ENCODE measurements around the gene ANGPTL7.
"Not testable (repeated sequence)": the region's sequence is repeated elsewhere in the genome, so short reads cannot be mapped to it uniquely, and the experiment has no call there.

DNA sequence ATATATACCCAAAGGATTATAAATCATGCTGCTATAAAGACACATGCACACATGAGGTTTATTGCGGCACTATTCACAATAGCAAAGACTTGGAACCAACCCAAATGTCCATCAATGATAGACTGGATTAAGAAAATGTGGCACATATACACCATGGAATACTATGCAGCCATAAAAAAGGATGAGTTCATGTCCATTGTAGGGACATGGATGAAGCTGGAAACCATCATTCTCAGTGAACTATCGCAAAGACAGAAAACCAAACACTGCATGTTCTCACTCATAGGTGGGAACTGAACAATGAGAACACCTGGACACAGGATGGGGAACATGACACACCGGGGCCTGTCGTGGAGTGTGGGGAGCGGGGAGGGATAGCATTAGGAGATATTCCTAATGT lies 22.4 kb upstream of the ANGPTL7 start:
- TF ChIP-seq, protein P1, sequence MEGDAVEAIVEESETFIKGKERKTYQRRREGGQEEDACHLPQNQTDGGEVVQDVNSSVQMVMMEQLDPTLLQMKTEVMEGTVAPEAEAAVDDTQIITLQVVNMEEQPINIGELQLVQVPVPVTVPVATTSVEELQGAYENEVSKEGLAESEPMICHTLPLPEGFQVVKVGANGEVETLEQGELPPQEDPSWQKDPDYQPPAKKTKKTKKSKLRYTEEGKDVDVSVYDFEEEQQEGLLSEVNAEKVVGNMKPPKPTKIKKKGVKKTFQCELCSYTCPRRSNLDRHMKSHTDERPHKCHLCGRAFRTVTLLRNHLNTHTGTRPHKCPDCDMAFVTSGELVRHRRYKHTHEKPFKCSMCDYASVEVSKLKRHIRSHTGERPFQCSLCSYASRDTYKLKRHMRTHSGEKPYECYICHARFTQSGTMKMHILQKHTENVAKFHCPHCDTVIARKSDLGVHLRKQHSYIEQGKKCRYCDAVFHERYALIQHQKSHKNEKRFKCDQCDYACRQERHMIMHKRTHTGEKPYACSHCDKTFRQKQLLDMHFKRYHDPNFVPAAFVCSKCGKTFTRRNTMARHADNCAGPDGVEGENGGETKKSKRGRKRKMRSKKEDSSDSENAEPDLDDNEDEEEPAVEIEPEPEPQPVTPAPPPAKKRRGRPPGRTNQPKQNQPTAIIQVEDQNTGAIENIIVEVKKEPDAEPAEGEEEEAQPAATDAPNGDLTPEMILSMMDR (IDR thresholded peaks at IDR 0.05) = not testable (repeated sequence)
- not testable (repeated sequence) for TF ChIP-seq POLR2A (IDR thresholded peaks at IDR 0.05)
